ENCODE data around the gene NCAPD3. TPM values are rescaled to one million over a fixed set of nuclear protein-coding genes. Genes with fewer than 3 reads are reported as not detected.

The NCAPD3 gene
- total RNA-seq, 1 experiment from 2014 or later: 49.6 TPM

DNA sequence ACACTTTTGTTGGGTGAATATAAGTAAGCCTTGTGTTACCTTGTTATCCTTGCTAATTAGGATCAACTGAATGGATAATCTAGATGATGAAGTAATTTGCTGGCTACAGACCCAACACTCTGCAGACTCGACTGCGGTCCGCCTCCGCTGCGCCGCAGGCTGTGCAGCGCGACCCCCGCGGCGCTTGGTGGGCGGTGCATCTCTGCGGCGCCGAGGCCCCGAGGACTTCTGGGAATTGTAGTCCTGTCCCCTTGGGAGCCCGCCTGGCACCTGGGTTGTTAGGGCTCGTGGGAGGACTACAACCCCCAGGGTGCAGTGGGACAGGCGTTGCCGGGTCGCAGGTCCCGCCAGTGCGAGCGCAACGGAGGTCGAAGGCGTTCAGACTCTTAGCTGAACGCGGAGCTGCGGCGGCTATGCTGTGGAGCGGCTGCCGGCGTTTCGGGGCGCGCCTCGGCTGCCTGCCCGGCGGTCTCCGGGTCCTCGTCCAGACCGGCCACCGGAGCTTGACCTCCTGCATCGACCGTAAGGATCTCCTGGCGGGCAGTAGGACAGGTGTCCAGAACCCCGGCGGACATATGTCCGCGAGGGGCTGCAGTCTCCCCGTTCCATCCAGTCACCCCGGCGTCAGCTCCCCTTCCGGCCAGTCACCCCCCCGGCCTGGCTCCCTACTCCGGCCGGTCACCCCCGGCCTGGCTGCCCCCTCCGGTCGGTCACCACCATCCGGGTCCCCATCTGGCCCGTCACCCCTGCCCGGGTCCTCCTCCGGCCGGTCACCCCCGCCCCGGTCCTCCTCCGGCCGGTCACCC is 29.6 kb upstream of the NCAPD3 start, which contains the start of the genes ACAD8 and THYN1:
Gene ACAD8, plus strand, starts transcription at position 381 of the 806 bp plus-strand sequence. Its CDS starts 33 bp downstream, at position 414.
Gene THYN1, minus strand, starts transcription at position 165 of the 806 bp plus-strand sequence. CDS start 470 bp downstream, outside the sequence.
- peak within 1 kb of the TSS; percentile 96 for H3K4me2 ChIP-seq
- peak within 1 kb of the TSS; percentile 73 for H3K4me3 ChIP-seq
- H3K27ac ChIP-seq: no peak within 1 kb of the TSS
- no TSS peak for BruUV-seq (replicated peaks)
- no peaks in the 10 kb centered on the region for H4K20me1 ChIP-seq (ENCODE audit: insufficient read depth)
- peak; percentile 92 for DNase-seq
- no peak for TF ChIP-seq EZH2 (IDR thresholded peaks at IDR 0.05; ENCODE audit: low read depth)
- TF ChIP-seq, protein P1, sequence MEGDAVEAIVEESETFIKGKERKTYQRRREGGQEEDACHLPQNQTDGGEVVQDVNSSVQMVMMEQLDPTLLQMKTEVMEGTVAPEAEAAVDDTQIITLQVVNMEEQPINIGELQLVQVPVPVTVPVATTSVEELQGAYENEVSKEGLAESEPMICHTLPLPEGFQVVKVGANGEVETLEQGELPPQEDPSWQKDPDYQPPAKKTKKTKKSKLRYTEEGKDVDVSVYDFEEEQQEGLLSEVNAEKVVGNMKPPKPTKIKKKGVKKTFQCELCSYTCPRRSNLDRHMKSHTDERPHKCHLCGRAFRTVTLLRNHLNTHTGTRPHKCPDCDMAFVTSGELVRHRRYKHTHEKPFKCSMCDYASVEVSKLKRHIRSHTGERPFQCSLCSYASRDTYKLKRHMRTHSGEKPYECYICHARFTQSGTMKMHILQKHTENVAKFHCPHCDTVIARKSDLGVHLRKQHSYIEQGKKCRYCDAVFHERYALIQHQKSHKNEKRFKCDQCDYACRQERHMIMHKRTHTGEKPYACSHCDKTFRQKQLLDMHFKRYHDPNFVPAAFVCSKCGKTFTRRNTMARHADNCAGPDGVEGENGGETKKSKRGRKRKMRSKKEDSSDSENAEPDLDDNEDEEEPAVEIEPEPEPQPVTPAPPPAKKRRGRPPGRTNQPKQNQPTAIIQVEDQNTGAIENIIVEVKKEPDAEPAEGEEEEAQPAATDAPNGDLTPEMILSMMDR (conservative IDR thresholded peaks at IDR 0.05): peak; percentile 39; the same call in 1 of the 2 replicates
- H3F3A ChIP-seq (ENCODE audit: insufficient read depth, low read depth): no peaks in the 10 kb centered on the region
- POLR2A ChIA-PET (ENCODE audit: unreplicated experiment): interaction anchor here (0.6 to 0.8 kb wide), 3 partner anchors 29 to 51 kb away, joined by 3 to 11 read pairs (median 6); partner anchors contain the start of genes NCAPD3 and VPS26B
- intact Hi-C loops (cut with micrococcal nuclease; ENCODE audit: unreplicated experiment): loop anchor here (2.0 to 5.0 kb wide), 2 partner anchors 29 to 79 kb away; partner anchors contain the start of genes GLB1L2 and VPS26B
- H2AFZ ChIP-seq: peak within 1 kb of the TSS; percentile 99
- no peaks in the 10 kb centered on the region for H3K9me3 ChIP-seq (ENCODE audit: insufficient read depth, low read depth)
- no peaks in the 10 kb centered on the region for H3K9me2 ChIP-seq (ENCODE audit: insufficient read depth)
- H3K36me3 ChIP-seq (ENCODE audit: low read depth): no peaks in the 10 kb centered on the region
- CTCF ChIA-PET: interaction anchor here (0.6 to 0.7 kb wide), 2 partner anchors 20 to 99 kb away, joined by 4 read pairs; no protein-coding TSS in a partner anchor
- peaks cover 18% of the 10 kb centered on the region for H3K79me2 ChIP-seq (ENCODE audit: low read depth)
- no peaks in the 10 kb centered on the region for H3K27me3 ChIP-seq (ENCODE audit: insufficient read depth, low read depth)
- H3K4me1 ChIP-seq (replicated peaks; ENCODE audit: insufficient read depth): peaks cover 15% of the 10 kb centered on the region

DNA sequence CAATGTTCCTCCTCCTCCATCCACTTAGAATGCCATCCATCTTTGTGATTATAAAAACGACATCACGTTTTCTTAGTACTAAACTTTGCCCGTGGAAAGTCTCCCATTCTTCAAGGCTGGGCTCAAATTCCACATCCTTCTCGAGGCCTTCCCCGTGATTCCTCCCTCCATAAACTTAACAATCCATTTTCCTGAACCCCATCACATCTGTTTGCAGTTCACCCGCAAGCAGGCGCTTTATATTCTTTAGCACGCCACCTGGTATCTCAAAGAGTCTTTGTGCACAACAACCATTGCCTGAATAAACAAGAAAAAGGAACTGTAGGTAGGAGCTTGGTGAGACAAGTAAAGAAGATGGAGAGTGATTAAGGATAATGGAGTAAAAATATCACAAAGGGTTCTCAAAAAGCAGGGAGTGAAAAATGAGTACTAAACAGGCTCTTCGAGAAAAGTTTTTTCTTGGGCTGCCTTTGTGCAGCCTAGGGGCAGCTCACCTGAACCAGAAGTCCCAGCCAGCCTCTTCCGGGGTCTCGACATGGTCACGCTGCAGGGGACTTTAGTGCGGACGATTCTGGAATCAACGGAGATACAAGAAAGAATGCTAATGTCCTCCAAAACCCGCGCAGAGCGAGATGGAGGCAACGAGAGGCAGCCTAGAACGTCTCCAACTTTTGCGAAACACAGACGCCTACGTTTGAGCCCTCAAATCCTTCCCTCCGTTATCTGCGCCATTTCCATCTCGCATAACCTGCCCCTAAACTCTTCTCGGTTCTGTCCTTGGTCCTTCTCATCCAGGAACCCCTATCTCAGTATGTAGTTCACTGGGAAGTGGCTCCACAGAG is 28.8 kb upstream of the NCAPD3 start:
- Histone ChIP-seq H3K27ac (no peak overlapping the region), H4K20me1 (ENCODE audit: insufficient read depth) (no peaks in the 10 kb centered on the region), H3F3A (ENCODE audit: insufficient read depth, low read depth) (no peaks in the 10 kb centered on the region), H3K9me3 (ENCODE audit: insufficient read depth, low read depth) (no peaks in the 10 kb centered on the region), H3K4me2 (peak overlapping the region; percentile 85), H3K79me2 (ENCODE audit: low read depth) (peaks cover 18% of the 10 kb centered on the region), H2AFZ (peak overlapping the region; percentile 99), H3K4me1 (replicated peaks; ENCODE audit: insufficient read depth) (peaks cover 15% of the 10 kb centered on the region), H3K9me2 (ENCODE audit: insufficient read depth) (no peaks in the 10 kb centered on the region), H3K4me3 (peak overlapping the region; percentile 73), H3K27me3 (ENCODE audit: insufficient read depth, low read depth) (no peaks in the 10 kb centered on the region), H3K36me3 (ENCODE audit: low read depth) (no peaks in the 10 kb centered on the region)
- no peak for DNase-seq
- intact Hi-C loops (cut with micrococcal nuclease; ENCODE audit: unreplicated experiment): loop anchor here (2.0 to 5.0 kb wide), 2 partner anchors 28 to 80 kb away; partner anchors contain the start of genes GLB1L2 and VPS26B
- CTCF ChIA-PET: interaction anchor here (0.6 kb wide), 1 partner anchor 85 kb away, joined by 4 read pairs; no protein-coding TSS in a partner anchor
- POLR2A ChIA-PET (ENCODE audit: unreplicated experiment): no interaction called here
- TF ChIP-seq EZH2 (IDR thresholded peaks at IDR 0.05; ENCODE audit: low read depth): no peak
- TF ChIP-seq, protein P1 (conservative IDR thresholded peaks at IDR 0.05): no peak
- no TSS peak for BruUV-seq (replicated peaks)

DNA sequence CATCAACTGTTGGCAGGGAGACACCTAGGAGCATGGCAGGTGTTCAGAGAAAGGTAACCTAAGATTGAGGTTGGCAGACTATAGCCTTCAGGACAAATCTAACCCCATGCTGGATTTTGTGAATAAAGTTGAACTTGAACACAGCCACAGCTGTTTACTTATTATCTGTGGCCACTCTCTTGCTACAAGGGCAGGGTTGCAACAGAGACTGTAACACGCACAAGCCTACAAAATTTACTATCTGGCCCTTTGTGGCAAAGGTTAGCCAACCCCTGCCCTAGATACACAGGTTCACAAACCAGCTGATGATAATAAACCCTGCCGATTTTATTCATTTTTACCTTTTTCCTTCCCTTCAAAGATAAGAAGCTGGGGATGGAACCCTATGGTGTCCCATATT is 26.9 kb upstream of the NCAPD3 start:
- no peak overlapping the region for H3K27ac ChIP-seq
- H3K4me3 ChIP-seq: no peak overlapping the region
- POLR2A ChIA-PET (ENCODE audit: unreplicated experiment): no interaction called here
- no peaks in the 10 kb centered on the region for H3K9me2 ChIP-seq (ENCODE audit: insufficient read depth)
- no peaks in the 10 kb centered on the region for H3K27me3 ChIP-seq (ENCODE audit: insufficient read depth, low read depth)
- intact Hi-C loops (cut with micrococcal nuclease; ENCODE audit: unreplicated experiment): loop anchor here (5.0 kb wide), 1 partner anchor 82 kb away; the partner anchor contains the start of gene GLB1L2
- peaks cover 15% of the 10 kb centered on the region for H3K4me1 ChIP-seq (replicated peaks; ENCODE audit: insufficient read depth)
- CTCF ChIA-PET: no interaction called here
- peaks cover 18% of the 10 kb centered on the region for H3K79me2 ChIP-seq (ENCODE audit: low read depth)
- TF ChIP-seq EZH2 (IDR thresholded peaks at IDR 0.05; ENCODE audit: low read depth): no peak
- TF ChIP-seq, protein P1 (conservative IDR thresholded peaks at IDR 0.05): no peak
- H3K9me3 ChIP-seq (ENCODE audit: insufficient read depth, low read depth): no peaks in the 10 kb centered on the region
- no peak overlapping the region for H2AFZ ChIP-seq
- no peaks in the 10 kb centered on the region for H4K20me1 ChIP-seq (ENCODE audit: insufficient read depth)
- BruUV-seq (replicated peaks): no TSS peak
- H3K4me2 ChIP-seq: no peak overlapping the region
- H3K36me3 ChIP-seq (ENCODE audit: low read depth): no peaks in the 10 kb centered on the region
- H3F3A ChIP-seq (ENCODE audit: insufficient read depth, low read depth): no peaks in the 10 kb centered on the region
- no peak for DNase-seq
